Endothelial cell of umbilical vein (primary cell): Measurements from ENCODE around the gene RAB31. TPM values are rescaled to one million over a fixed set of nuclear protein-coding genes. Genes with fewer than 3 reads are reported as not detected.

Experiments used
- BruUV-seq: library from RNA; stranded (reverse); fragments of 400-500 nt; replicated peaks from 2 replicates; lab custom pipeline; 2021; lab: Mats Ljungman, UMichigan
- CTCF ChIA-PET: fragments of 300-600, 350-600 bp; sonication (Branson Sonifier 250); formaldehyde crosslinking; loops from one replicate; lab custom pipeline; 2021; ENCODE audit warnings: antibody characterized with exemption, inconsistent platforms; lab: Charles Lee
- POLR2A ChIA-PET: fragments of 300-600, 350-600 bp; sonication (Branson Sonifier 250); formaldehyde crosslinking; loops from one replicate; lab custom pipeline; 2021; ENCODE audit warnings: antibody characterized with exemption, inconsistent platforms; lab: Charles Lee
- DNase-seq: peaks from one replicate; pipeline ENCODE4 v3.0.0-alpha.2; 2011; ENCODE audit warnings: low read depth, low spot score
- FAIRE-seq: peaks from 2 replicates; lab custom pipeline; 2011; peaks lifted over from hg19 to GRCh38; lab: Jason Lieb, UNC
- H2AFZ ChIP-seq: 2 replicates; pipeline ENCODE4 v1.6.0; 2012; ENCODE audit warnings: low read depth, low read length, control low read depth, inconsistent platforms
- H3K27ac ChIP-seq: 2 replicates; pipeline ENCODE4 v1.5.1; 2011; ENCODE audit warnings: low read depth, mild to moderate bottlenecking, control low read depth, low read length, moderate library complexity; ENCODE audit not compliant: insufficient read depth
- H3K27me3 ChIP-seq, 2 experiments: 2 replicates each; pipeline versions ENCODE4 v1.6.0 to v1.6.1; 2011; ENCODE audit warnings: low read length in 2 of 2, mixed read lengths in 1 of 2; ENCODE audit not compliant: control insufficient read depth in 2 of 2, insufficient read depth in 2 of 2
- H3K36me3 ChIP-seq, 2 experiments: 2 replicates in 1 of 2; 3 replicates in 1 of 2; pipeline ENCODE4 v1.5.1; 2011; ENCODE audit warnings: low read length in 2 of 2, mild to moderate bottlenecking in 1 of 2, moderate library complexity in 1 of 2; ENCODE audit not compliant: control insufficient read depth in 2 of 2, insufficient read depth in 2 of 2; ENCODE audit errors: extremely low read depth in 1 of 2
- H3K4me1 ChIP-seq: 3 replicates; pipeline ENCODE4 v1.5.1; 2011; ENCODE audit warnings: mild to moderate bottlenecking, low read length; ENCODE audit not compliant: control insufficient read depth, insufficient read depth; ENCODE audit errors: extremely low read depth
- H3K4me2 ChIP-seq: 2 replicates; pipeline ENCODE4 v1.6.1; 2011; ENCODE audit warnings: low read length, control low read depth, mixed read lengths; ENCODE audit not compliant: insufficient read depth
- H3K4me3 ChIP-seq, 3 experiments: fragments of 200-600 bp in 1 of 3; sonication (generic), shearing (Covaris generic) in 1 of 3; replicated peaks in 1 of 3; 2 replicates each; pipeline ENCODE4 v1.5.1; 2011 to 2016; ENCODE audit warnings: control low read depth in 3 of 3, low read length in 3 of 3, mild to moderate bottlenecking in 2 of 3, inconsistent platforms in 1 of 3, low read depth in 1 of 3, moderate library complexity in 1 of 3; ENCODE audit not compliant: insufficient read depth in 1 of 3
- H3K79me2 ChIP-seq: 2 replicates; pipeline ENCODE4 v1.6.0; 2012; ENCODE audit warnings: low read length, inconsistent platforms; ENCODE audit not compliant: control insufficient read depth, insufficient read depth
- H3K9ac ChIP-seq: replicated peaks from 2 replicates; pipeline ENCODE3; 2011; ENCODE audit warnings: low read length, control low read depth; ENCODE audit not compliant: insufficient read depth; ENCODE audit errors: extremely low read depth
- H3K9me1 ChIP-seq: replicated peaks from 3 replicates; pipeline ENCODE4 v1.6.0; 2011; ENCODE audit warnings: mild to moderate bottlenecking, low read length; ENCODE audit not compliant: control insufficient read depth, insufficient read depth; ENCODE audit errors: extremely low read depth
- H3K9me3 ChIP-seq: replicated peaks from 2 replicates; pipeline ENCODE4 v1.5.1; 2012; ENCODE audit warnings: low read length, inconsistent platforms; ENCODE audit not compliant: control insufficient read depth, insufficient read depth
- H4K20me1 ChIP-seq: replicated peaks from 2 replicates; pipeline ENCODE3; 2011; ENCODE audit warnings: mild to moderate bottlenecking, low read length; ENCODE audit not compliant: control insufficient read depth, insufficient read depth; ENCODE audit errors: extremely low read depth
- CTCF ChIP-seq, 2 donors: IDR thresholded peaks; 1 replicate in 1 of 2; 2 replicates in 1 of 2; pipeline ENCODE4 v1.5.1; 2011; ENCODE audit warnings: low read length in 2 of 2, mild to moderate bottlenecking in 2 of 2, moderate library complexity in 2 of 2, control low read depth in 1 of 2, inconsistent platforms in 1 of 2, low read depth in 1 of 2; ENCODE audit not compliant: insufficient read depth in 1 of 2; ENCODE audit errors: extremely low read depth in 1 of 2
- EZH2 ChIP-seq: IDR thresholded peaks from 2 replicates; pipeline ENCODE4 v1.6.1; 2012; ENCODE audit warnings: borderline replicate concordance, low read depth, mild to moderate bottlenecking, moderate library complexity, low read length, inconsistent platforms; ENCODE audit not compliant: severe bottlenecking
- FOS ChIP-seq: IDR thresholded peaks from 2 replicates; pipeline ENCODE4 v1.6.1; 2011; ENCODE audit warnings: mild to moderate bottlenecking, low read length, moderate library complexity, borderline replicate concordance; ENCODE audit not compliant: insufficient read depth
- GATA2 ChIP-seq: IDR thresholded peaks from 2 replicates; pipeline ENCODE4 v1.7.0; 2011; ENCODE audit warnings: low read depth, mild to moderate bottlenecking, moderate library complexity, mixed read lengths, low read length; ENCODE audit not compliant: insufficient read length, insufficient read depth
- JUN ChIP-seq: IDR thresholded peaks from 2 replicates; pipeline ENCODE4 v1.6.1; 2011; ENCODE audit warnings: borderline replicate concordance, low read depth; ENCODE audit not compliant: insufficient read length, insufficient read depth
- MAX ChIP-seq: IDR thresholded peaks from 2 replicates; pipeline ENCODE4 v1.6.1; 2011; ENCODE audit not compliant: insufficient read depth, insufficient read length
- MYC ChIP-seq: IDR thresholded peaks from one replicate; pipeline ENCODE4 v1.6.1; 2011; ENCODE audit warnings: mild to moderate bottlenecking, low read depth, low read length
- POLR2A ChIP-seq: IDR thresholded peaks from 2 replicates; pipeline ENCODE4 v1.6.1; 2012; ENCODE audit warnings: low read depth, mild to moderate bottlenecking, control low read depth, low read length
- POLR2AphosphoS5 ChIP-seq: IDR thresholded peaks from 2 replicates; pipeline ENCODE4 v1.6.1; 2012; ENCODE audit warnings: low read depth, mild to moderate bottlenecking, control low read depth, low read length, moderate library complexity; ENCODE audit not compliant: insufficient read depth
- dilution Hi-C: fragments of 300-500 bp; cut with MboI; formaldehyde crosslinking; loops from one replicate; pipeline ENCODE4 v1.15.0; 2019; ENCODE audit warnings: low sequenced_read_pairs; ENCODE audit not compliant: extremely low pct_ligation_motif_present
- intact Hi-C: fragments of 100-400 bp; cut with micrococcal nuclease; formaldehyde crosslinking; loops from one replicate; pipeline ENCODE4 v1.10.0; 2022
- polyA plus RNA-seq, 4 experiments: library from polyadenylated mRNA; depleted of rRNA in 3 of 4; stranded (reverse) in 3 of 4; unstranded in 1 of 4; fragments of >200 nt; gene quantifications; 2 replicates each; pipeline versions ENCODE4 v1.2.1 to v1.2.3, GENCODE V29; 2011 to 2012; ENCODE audit warnings: missing spikeins in 1 of 4
- total RNA-seq: library from RNA; stranded (reverse); gene quantifications from 2 replicates; pipeline ENCODE4 v1.2.3, GENCODE V29; 2021

RAB31 gene
- total and polyA plus RNA-seq, 2 donors (not counting 3 experiments of a cell fraction or from before 2014, with no cell fraction given): 30.5 TPM

GRCh38 chr18:9831036-9831722 is 123.1 kb downstream of the RAB31 start:
- H3K79me2 ChIP-seq: peaks cover 3% of the 10 kb centered on the region
- H3K36me3 ChIP-seq: no peaks in the 10 kb centered on the region
- ChIA-PET POLR2A (no interaction called here), CTCF (interaction anchor here (1.0 kb wide), 3 partner anchors 22 to 92 kb away, joined by 3 read pairs; no protein-coding TSS in a partner anchor)
- H3K27ac ChIP-seq: no peak overlapping the region
- no peaks in the 10 kb centered on the region for H3K9me1 ChIP-seq
- FAIRE-seq (no peak), DNase-seq (no peak)
- H3K4me3 ChIP-seq: no peak overlapping the region
- H3K4me2 ChIP-seq: no peak overlapping the region
- BruUV-seq: no TSS peak
- no peak overlapping the region for H3K9ac ChIP-seq
- intact Hi-C loops: no loop called here
- no peak overlapping the region for H2AFZ ChIP-seq
- peaks cover 22% of the 10 kb centered on the region for H3K4me1 ChIP-seq
- H3K9me3 ChIP-seq: no peaks in the 10 kb centered on the region
- H4K20me1 ChIP-seq: no peaks in the 10 kb centered on the region
- dilution Hi-C loops: no loop called here
- no peak for TF ChIP-seq FOS
- no peak for TF ChIP-seq GATA2
- no peak for TF ChIP-seq MAX
- no peak for TF ChIP-seq POLR2A
- TF ChIP-seq CTCF (IDR thresholded peaks at IDR 0.05; ENCODE audit: extremely low read depth in 1 of 2, insufficient read depth in 1 of 2, low read depth in 1 of 2, low read length in 2 of 2): no peak
- TF ChIP-seq EZH2: no peak
- no peak for TF ChIP-seq JUN
- TF ChIP-seq POLR2AphosphoS5: no peak
- TF ChIP-seq MYC: no peak
- H3K27me3 ChIP-seq: no peaks in the 10 kb centered on the region
